ENCODE data around the gene ZNF691.
"Not testable (repeated sequence)": the region's sequence is repeated elsewhere in the genome, so short reads cannot be mapped to it uniquely, and the experiment has no call there.

Gene ZNF691

DNA sequence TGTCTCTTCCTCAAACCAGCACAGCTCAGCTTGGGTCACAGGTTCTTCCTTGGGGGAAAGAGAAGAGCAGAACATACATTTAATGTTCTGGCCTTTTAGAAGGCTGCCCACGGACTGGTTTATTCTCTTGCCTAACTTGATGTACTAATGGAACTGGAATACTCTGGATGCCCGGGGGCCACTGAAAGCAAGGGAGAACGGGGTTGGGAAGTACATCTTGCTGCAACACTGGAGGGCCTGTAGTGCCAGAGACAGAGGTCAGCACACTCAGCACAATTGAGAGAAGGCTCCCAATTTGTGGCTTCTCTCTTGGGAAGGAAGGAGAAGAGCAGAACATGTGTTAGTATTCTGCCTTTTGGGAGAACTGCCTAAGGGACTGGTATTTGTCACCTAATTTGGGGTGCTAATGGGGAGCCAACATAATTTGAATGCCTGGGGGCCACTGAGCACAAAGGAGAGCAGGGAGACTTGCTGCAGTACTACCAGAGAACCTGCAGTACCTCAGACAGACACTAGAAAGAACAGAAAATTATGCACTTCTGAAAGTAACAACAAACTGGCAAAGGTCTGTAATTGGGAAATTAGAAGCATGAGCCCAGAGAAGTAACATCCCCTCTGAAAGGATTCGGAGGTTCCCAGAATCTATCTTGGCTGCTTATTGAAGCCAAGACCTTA lies 14.1 kb downstream of the ZNF691 start:
- DNase-seq (ENCODE audit: low read depth), result no peak

DNA sequence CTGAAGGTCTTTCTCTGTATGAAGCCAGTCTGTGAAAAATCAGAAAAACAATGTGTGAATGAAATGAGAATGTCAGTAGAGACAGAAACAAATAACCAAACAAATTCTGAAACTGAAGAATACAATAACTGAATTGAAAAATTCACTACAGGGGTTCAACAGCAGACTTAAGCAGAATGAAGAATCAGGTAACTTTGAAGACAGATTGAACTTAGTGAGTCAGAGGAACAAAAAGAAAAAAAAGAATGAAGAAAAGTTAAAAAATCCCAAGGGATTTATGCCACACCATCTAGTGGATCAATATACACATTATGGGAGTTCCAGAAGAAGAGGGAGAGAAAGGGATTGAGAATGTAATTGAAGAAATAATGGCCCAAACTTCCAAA lies 14.6 kb downstream of the ZNF691 start:
- no peak for DNase-seq (ENCODE audit: low read depth)

DNA sequence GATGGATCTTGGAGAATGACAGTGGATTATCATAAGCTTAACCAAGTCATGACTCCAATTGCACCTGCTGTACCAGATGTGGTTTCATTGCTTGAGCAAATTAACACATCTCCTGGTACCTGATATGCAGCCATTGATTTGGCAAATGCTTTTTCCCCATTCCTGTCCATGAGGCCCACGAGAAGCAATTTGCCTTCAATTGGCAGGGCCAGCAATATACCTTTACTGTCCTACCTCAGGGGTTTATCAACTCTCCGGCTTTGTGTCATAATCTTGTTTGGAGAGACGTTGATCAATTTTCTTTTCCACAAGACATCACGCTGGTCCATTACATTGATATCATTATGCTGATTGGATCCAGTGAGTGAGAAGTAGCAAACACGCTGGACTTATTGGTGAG lies 20.1 kb downstream of the ZNF691 start:
- DNase-seq (ENCODE audit: low read depth), result no peak

- not testable (repeated sequence) for DNase-seq (ENCODE audit: low read depth)
These were observed 22.1 kb downstream of the ZNF691 start for GRCh38 chr1:42868466-42868865.

GRCh38 chr1:42869254-42869653 lies 22.8 kb downstream of the ZNF691 start:
- DNase-seq (ENCODE audit: low read depth), result not testable (repeated sequence)

GRCh38 chr1:42869751-42870150 lies 23.3 kb downstream of the ZNF691 start:
- not testable (repeated sequence) for DNase-seq (ENCODE audit: low read depth)

DNA sequence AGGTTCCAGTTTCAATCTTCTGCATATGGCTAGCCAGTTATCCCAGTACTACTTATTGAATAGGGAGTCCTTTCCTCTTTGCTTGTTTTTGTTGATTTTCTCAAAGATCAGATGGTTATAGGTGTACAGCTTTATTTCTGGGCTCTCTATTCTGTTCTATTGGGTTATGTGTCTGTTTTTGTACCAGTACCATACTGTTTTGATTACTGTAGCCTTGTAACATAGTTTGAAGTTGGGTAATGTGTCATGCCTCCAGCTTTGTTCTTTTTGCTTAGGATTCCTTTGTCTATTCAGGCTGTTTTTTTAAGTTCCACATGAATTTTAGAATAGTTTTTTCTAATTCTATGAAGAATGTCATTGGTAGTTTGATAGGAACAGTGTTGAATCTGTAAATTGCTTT lies 26.7 kb downstream of the ZNF691 start:
- DNase-seq (ENCODE audit: low read depth), result not testable (repeated sequence)

GRCh38 chr1:42873670-42874069 lies 27.3 kb downstream of the ZNF691 start:
- no peak for DNase-seq (ENCODE audit: low read depth)

DNA sequence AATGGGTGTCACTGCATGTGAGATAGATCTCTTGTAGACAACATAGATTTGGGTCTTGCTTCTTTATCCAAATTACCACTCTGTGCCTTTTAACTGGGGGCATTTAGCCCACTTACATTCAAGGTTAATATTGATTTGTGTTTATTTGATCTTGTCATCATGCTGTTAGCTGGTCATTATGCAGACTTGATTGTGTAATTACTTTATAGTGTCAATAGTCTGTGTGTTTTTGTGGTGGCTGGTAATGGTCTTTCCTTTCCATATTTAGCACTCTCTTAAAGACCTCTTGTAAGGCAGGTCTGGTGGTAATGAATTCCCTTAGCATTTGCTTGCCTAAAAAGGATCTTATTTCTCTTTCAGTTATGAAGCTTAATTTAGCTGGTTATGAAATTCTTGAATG lies 29.6 kb downstream of the ZNF691 start:
- DNase-seq (ENCODE audit: low read depth), result no peak

- DNase-seq (ENCODE audit: low read depth), result no peak
These were observed 31.0 kb downstream of the ZNF691 start for GRCh38 chr1:42877380-42877779.

GRCh38 chr1:42880384-42880783 lies 34.0 kb downstream of the ZNF691 start:
- DNase-seq (ENCODE audit: low read depth), result no peak

GRCh38 chr1:42886046-42886739 lies 39.8 kb downstream of the ZNF691 start:
- no peak for DNase-seq (ENCODE audit: low read depth)

DNA sequence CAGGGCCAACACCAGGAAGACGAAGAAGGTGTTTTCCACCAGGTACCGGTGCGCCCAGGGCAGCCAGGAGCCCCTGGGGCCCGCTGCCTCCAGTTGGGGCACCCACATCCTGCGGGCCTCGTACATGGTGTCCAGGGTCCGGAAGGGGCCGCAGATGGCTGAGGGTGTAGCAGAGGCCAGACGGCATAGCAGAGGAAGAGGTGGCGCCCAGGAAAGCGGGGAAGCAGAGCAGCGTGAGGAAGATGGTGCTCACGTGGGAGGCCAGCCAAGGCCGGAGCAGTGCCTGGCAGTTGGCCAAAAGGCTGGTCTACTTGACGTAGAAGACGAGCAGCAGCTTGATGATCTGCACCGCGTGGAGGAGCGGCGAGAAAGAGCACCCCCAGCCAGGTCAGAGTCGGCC lies 40.4 kb downstream of the ZNF691 start:
- DNase-seq (ENCODE audit: low read depth), result no peak

GRCh38 chr1:42887366-42887765 lies 41.0 kb downstream of the ZNF691 start:
- DNase-seq (ENCODE audit: low read depth), result no peak

DNA sequence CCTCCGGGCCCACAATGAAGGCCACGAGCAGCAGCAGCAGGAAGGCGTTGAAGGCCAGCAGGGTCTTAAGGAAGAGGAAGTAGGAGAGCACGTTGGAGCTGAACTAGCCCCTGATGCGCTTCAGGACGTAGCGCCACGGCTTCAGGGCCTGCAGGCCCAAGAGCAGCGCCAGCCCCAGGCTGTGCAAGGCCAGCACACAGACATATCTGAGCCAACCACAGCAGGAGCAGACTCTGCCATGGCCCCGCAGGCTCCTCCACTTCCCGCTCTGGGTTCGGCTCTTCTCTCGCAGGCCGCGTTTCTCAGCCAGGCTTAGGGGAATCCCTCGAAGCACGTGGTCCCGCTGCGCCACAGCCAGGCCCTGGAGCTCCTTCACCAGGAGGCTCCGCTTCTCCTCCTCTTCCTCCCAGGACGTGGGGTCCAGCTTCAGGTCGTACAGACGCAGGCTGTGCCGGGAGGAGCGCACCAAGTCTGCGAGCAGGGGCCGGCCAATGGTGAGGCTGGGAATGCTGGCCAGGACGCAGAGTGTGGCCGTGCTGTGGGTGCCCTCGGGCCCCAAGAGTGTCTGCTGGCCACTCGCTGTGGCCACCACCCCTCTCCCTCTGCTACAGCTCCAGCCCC lies 41.7 kb downstream of the ZNF691 start:
- no peak for DNase-seq (ENCODE audit: low read depth)

GRCh38 chr1:42889264-42889663 lies 42.9 kb downstream of the ZNF691 start:
- no peak for DNase-seq (ENCODE audit: low read depth)

DNA sequence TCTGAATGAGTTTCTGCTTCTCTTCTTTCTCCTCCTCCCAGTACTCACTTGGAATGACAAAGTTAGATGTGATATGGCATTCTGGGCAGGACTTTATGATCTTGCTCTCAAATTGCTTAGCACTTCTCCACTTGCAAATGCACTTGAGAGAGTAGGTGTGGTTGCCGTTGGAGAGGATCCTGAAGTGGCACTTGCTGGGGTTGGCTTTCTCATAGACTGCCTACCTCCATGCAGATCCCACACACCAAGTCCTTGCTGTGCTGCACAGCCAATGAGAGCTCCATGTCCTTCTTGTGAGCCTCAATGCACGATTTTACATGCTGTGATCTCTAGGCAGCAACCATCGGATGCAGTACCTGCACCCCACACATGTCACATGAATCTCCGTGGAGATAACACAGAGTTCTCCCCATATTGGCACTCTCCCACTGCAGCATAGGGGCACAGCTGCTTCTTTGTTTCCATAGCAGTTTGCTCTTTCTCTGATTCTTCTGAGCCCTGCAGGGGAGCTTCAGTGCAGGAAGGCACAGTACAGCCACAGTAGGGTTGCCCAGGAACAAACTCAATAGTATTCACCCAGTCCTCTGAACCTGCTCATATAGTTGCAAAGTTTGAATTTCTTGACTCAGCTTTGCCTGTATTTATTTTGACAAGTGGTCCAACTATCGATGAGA lies 45.2 kb downstream of the ZNF691 start:
- no peak for DNase-seq (ENCODE audit: low read depth)

DNA sequence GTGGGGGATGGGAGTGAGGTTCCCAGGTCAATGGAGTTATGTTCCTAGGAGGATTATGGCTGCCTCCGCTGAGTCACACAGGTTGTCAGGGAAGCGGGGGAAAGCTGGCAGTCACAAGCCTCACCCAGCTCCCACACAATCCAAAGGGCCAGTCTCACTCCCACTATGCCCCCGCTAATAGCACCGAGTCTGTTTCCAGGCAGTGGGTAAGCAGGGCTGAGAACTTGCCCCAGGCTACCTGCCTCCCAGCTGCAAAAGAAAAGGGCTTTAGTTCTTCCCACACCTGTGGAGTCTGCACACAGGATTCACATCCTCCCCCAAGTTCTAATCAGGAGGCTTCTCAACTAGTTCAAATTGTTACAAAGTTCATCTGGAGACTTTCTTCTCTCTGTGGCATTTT lies 53.5 kb downstream of the ZNF691 start:
- DNase-seq (ENCODE audit: low read depth), result not testable (repeated sequence)

Data from GM04504 (cell line).